GM23248 (cell line): ENCODE data around the gene CMSS1. TPM values are rescaled to one million over a fixed set of nuclear protein-coding genes. Genes with fewer than 3 reads are reported as not detected.

Source experiments
- DNase-seq: peaks from one replicate; pipeline ENCODE4 v3.0.0-alpha.2; 2015
- H2AFZ ChIP-seq: fragments of 200-600 bp; sonication (generic); 2 replicates; pipeline ENCODE4 v1.6.1; 2016; ENCODE audit warnings: antibody characterized with exemption
- H3F3A ChIP-seq: fragments of 200-600 bp; sonication (generic); 2 replicates; pipeline ENCODE4 v1.6.1; 2016; ENCODE audit warnings: mild to moderate bottlenecking, antibody characterized with exemption, mixed run types; ENCODE audit not compliant: insufficient read depth
- H3K27ac ChIP-seq: fragments of 200-600 bp; sonication (generic); 2 replicates; pipeline ENCODE4 v1.5.1; 2016; ENCODE audit warnings: mild to moderate bottlenecking
- H3K27me3 ChIP-seq: fragments of 200-600 bp; sonication (generic); replicated peaks from 2 replicates; pipeline ENCODE4 v1.6.1; 2016; ENCODE audit warnings: mild to moderate bottlenecking; ENCODE audit not compliant: insufficient read depth
- H3K36me3 ChIP-seq: fragments of 200-600 bp; sonication (generic); 2 replicates; pipeline ENCODE4 v1.6.1; 2016; ENCODE audit warnings: low read depth, mild to moderate bottlenecking
- H3K4me1 ChIP-seq: fragments of 200-600 bp; sonication (generic); 2 replicates; pipeline ENCODE4 v1.6.1; 2016; ENCODE audit warnings: mild to moderate bottlenecking; ENCODE audit not compliant: insufficient read depth
- H3K4me2 ChIP-seq: fragments of 200-600 bp; sonication (generic); one replicate; pipeline ENCODE4 v1.6.1; 2016; ENCODE audit warnings: mild to moderate bottlenecking; ENCODE audit not compliant: unreplicated experiment
- H3K4me3 ChIP-seq: fragments of 200-600 bp; sonication (generic); 2 replicates; pipeline ENCODE4 v1.5.1; 2016; ENCODE audit warnings: mild to moderate bottlenecking
- H3K79me2 ChIP-seq: fragments of 200-600 bp; sonication (generic); 2 replicates; pipeline ENCODE4 v1.6.1; 2016; ENCODE audit warnings: mild to moderate bottlenecking; ENCODE audit not compliant: insufficient read depth
- H3K9ac ChIP-seq: fragments of 200-600 bp; sonication (generic); 2 replicates; pipeline ENCODE4 v1.6.1; 2016; ENCODE audit warnings: mild to moderate bottlenecking
- H3K9me2 ChIP-seq: fragments of 200-600 bp; sonication (generic); 2 replicates; pipeline ENCODE4 v1.6.1; 2016; ENCODE audit warnings: mixed run types, mild to moderate bottlenecking, moderate library complexity; ENCODE audit not compliant: insufficient read depth
- H3K9me3 ChIP-seq: fragments of 200-600 bp; sonication (generic); one replicate; pipeline ENCODE4 v1.6.1; 2017; ENCODE audit warnings: low read depth
- H4K20me1 ChIP-seq: fragments of 200-600 bp; sonication (generic); 2 replicates; pipeline ENCODE4 v1.6.0; 2016; ENCODE audit not compliant: insufficient read depth
- EZH2 ChIP-seq: fragments of 200-600 bp; sonication (generic); IDR thresholded peaks from 2 replicates; pipeline ENCODE4 v1.6.1; 2018; ENCODE audit warnings: antibody characterized with exemption, mild to moderate bottlenecking; ENCODE audit not compliant: insufficient read depth, poor library complexity, severe bottlenecking
- EZH2phosphoT487 ChIP-seq: fragments of 200-600 bp; sonication (generic); IDR thresholded peaks from 2 replicates; pipeline ENCODE4 v1.6.1; 2018; ENCODE audit warnings: antibody characterized with exemption, moderate library complexity, mild to moderate bottlenecking, low read depth; ENCODE audit not compliant: insufficient read depth
- WGBS, 2 experiments: methylation state at CpG; one replicate each; pipeline ENCODE4 v1.1.6; 2015 to 2017; ENCODE audit warnings: low lambda C conversion rate in 2 of 2, low coverage in 1 of 2; ENCODE audit errors: missing lambda C conversion rate in 2 of 2; 5-methylcytosine and 5-hydroxymethylcytosine counted together
- in situ Hi-C: fragments of 300-500 bp; cut with MboI; formaldehyde crosslinking; loops from 2 replicates; pipeline ENCODE4 v1.15.0; 2020
- polyA plus RNA-seq: library from polyadenylated mRNA; unstranded; fragments of >200 nt; fragmentation: Nextera tagmentation; extraction: Ambion mirVana; gene quantifications from 2 replicates; pipeline ENCODE4 v1.2.1, GENCODE V29; 2016
- total RNA-seq: library from RNA; depleted of rRNA; stranded (reverse); fragments of >200 nt; shearing (Covaris generic); gene quantifications from 2 replicates; pipeline ENCODE4 v1.2.3, GENCODE V29; 2014

Gene CMSS1
- total and polyA plus RNA-seq, 2 experiments from 2014 or later = 17.2 to 26.6 TPM

DNA sequence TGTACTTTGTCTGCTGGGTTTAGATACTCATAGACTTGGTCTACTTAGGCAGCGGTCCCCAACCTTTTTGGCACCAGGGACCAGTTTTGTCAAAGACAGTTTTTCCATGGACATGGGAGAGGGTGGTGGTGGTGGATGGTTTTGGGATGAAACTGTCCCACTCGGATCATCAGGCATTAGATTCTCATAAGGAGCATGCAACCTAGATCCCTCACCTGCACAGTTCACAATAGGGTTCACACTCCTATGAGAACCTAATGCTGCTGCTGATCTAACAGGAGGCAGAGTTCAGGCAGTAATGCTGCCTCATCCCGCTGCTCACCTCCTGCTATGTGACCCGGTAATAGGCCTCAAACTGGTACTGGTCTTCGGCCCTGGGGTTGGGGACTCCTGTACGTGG, 45.3 kb downstream of the CMSS1 start:
- Histone ChIP-seq H3K27me3 (no peaks in the 10 kb centered on the region), H3F3A (peaks cover 91% of the 10 kb centered on the region), H3K36me3 (peaks cover 46% of the 10 kb centered on the region), H3K79me2 (peaks cover 93% of the 10 kb centered on the region), H3K4me1 (peaks cover 88% of the 10 kb centered on the region), H3K4me2 (peak overlapping the region; percentile 56), H3K4me3 (no peak overlapping the region), H2AFZ (no peak overlapping the region), H3K9me2 (no peaks in the 10 kb centered on the region), H3K9ac (no peak overlapping the region), H4K20me1 (no peaks in the 10 kb centered on the region), H3K27ac (peak overlapping the region; percentile 81), H3K9me3 (no peaks in the 10 kb centered on the region)
- TF ChIP-seq EZH2 = no peak
- no peak for TF ChIP-seq EZH2phosphoT487
- WGBS, 2 experiments = 81 to 82% methylated on average over 6 of the region's 6 CpGs
- in situ Hi-C loops = no loop called here
- DNase-seq = no peak

DNA sequence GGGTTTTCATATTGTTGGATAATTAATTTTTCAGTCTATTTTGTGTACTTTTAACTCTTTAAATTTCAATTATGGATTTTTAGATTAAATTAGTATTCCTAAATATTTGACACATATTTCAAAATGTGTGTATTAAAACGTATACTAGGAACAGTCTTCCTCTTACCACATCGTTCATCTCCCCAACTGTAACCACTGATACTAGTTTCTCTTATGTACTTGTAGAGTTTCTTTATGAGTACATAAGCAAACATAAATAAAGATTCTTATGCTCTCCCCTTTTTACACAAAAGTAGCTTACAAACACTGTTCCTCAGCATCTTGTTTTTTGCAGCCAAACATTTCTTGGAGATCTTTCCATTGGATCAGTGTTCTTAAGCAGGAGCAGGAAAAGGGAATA, 45.9 kb downstream of the CMSS1 start:
- peaks cover 95% of the 10 kb centered on the region for H3F3A ChIP-seq
- H3K4me3 ChIP-seq = no peak overlapping the region
- peaks cover 46% of the 10 kb centered on the region for H3K36me3 ChIP-seq
- peak overlapping the region; percentile 3 for H3K4me2 ChIP-seq
- H3K4me1 ChIP-seq = peaks cover 88% of the 10 kb centered on the region
- H2AFZ ChIP-seq = no peak overlapping the region
- peaks cover 93% of the 10 kb centered on the region for H3K79me2 ChIP-seq
- no peak for DNase-seq
- H3K9me3 ChIP-seq = no peaks in the 10 kb centered on the region
- 77 to 81% methylated on average over 2 of the region's 2 CpGs for WGBS, 2 experiments
- H3K27ac ChIP-seq = peak overlapping the region; percentile 81
- TF ChIP-seq EZH2phosphoT487 (no peak), EZH2 (no peak)
- H4K20me1 ChIP-seq = no peaks in the 10 kb centered on the region
- H3K27me3 ChIP-seq = no peaks in the 10 kb centered on the region
- in situ Hi-C loops = no loop called here
- H3K9ac ChIP-seq = no peak overlapping the region
- no peaks in the 10 kb centered on the region for H3K9me2 ChIP-seq

DNA sequence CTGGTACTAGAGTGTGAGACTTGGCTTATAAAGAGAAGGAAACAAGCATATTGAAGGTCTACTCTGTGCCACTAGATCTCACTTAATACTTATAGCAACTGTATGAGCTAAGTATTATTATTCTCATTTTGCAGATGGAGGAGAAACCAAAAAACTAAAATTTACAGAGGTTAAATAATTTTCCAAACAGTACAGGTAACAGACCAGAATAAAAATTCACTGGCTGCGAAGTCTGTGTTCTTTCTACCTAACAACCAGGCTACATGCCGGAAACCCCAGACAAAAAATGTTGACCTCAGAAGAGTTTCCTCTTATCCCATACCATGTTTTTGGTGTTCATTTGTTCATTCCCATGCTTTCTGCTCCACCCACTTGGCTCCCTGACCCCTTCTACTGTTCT, 46.6 kb downstream of the CMSS1 start:
- H4K20me1 ChIP-seq = no peaks in the 10 kb centered on the region
- H3K36me3 ChIP-seq = peaks cover 46% of the 10 kb centered on the region
- no peak overlapping the region for H3K4me3 ChIP-seq
- H3K4me2 ChIP-seq = no peak overlapping the region
- in situ Hi-C loops = no loop called here
- no peaks in the 10 kb centered on the region for H3K9me3 ChIP-seq
- H3K27ac ChIP-seq = peak overlapping the region; percentile 81; the same call in 1 of the 2 replicates
- no peak overlapping the region for H3K9ac ChIP-seq
- TF ChIP-seq EZH2phosphoT487 (no peak), EZH2 (no peak)
- no peaks in the 10 kb centered on the region for H3K9me2 ChIP-seq
- peaks cover 93% of the 10 kb centered on the region for H3K79me2 ChIP-seq
- 100% methylated on average over 2 of the region's 2 CpGs for WGBS, 2 experiments
- H3K27me3 ChIP-seq = no peaks in the 10 kb centered on the region
- peaks cover 88% of the 10 kb centered on the region for H3K4me1 ChIP-seq
- H3F3A ChIP-seq = peaks cover 94% of the 10 kb centered on the region
- H2AFZ ChIP-seq = no peak overlapping the region
- no peak for DNase-seq

DNA sequence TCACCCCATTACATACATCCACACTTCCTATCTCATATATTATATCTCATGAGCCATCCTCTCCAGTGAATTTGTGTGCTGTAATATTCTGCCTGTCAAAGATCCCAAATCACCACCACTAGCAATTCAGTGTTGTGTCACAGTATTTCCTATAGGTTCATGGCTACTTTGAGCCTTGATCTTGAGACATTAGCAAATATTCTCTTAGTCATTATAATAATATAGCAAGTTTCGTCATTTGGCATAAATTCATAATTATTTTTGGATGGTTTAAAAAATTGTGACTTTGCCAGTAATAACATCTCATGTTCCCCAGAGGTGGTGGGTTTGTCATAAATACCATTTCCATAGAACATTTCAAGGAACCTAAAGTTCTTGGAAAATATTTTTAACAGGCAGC, 47.7 kb downstream of the CMSS1 start:
- Histone ChIP-seq H3K27me3 (no peaks in the 10 kb centered on the region), H3K4me1 (peaks cover 89% of the 10 kb centered on the region), H4K20me1 (no peaks in the 10 kb centered on the region), H3K36me3 (peaks cover 48% of the 10 kb centered on the region), H3K4me2 (no peak overlapping the region), H3K9me2 (no peaks in the 10 kb centered on the region), H3K4me3 (no peak overlapping the region), H3K9ac (no peak overlapping the region), H3K27ac (peak overlapping the region; percentile 81), H3K9me3 (no peaks in the 10 kb centered on the region), H3K79me2 (peaks cover 100% of the 10 kb centered on the region), H2AFZ (no peak overlapping the region), H3F3A (peaks cover 94% of the 10 kb centered on the region)
- peak; percentile 48 for DNase-seq
- 77 to 79% methylated on average over 1 of the region's 1 CpG for whole genome bisulfite sequencing, 2 experiments
- TF ChIP-seq EZH2 (no peak), EZH2phosphoT487 (0 out of 2 replicates have a peak, but pooled peaks have one; percentile 7)
- in situ Hi-C loops = no loop called here
